ENCODE data around the gene INPP5D.

Gene INPP5D

GRCh38 chr2:233023007-233023760, 37.0 kb upstream of the INPP5D start:
- Mint-ChIP-seq H3K4me1 (no peaks in the 10 kb centered on the region), H3K4me3 (no peak overlapping the region), H3K9me3 (peaks cover 3% of the 10 kb centered on the region), H3K27ac (no peak overlapping the region), H3K36me3 (no peaks in the 10 kb centered on the region), H3K27me3 (no peaks in the 10 kb centered on the region)
- ATAC-seq (ENCODE audit: low read depth) (no peak), DNase-seq (ENCODE audit: low spot score in 2 of 2) (no peak)

GRCh38 chr2:233023761-233024410, 36.3 kb upstream of the INPP5D start:
- Mint-ChIP-seq H3K4me1 (no peaks in the 10 kb centered on the region), H3K9me3 (peaks cover 3% of the 10 kb centered on the region), H3K4me3 (no peak overlapping the region), H3K36me3 (no peaks in the 10 kb centered on the region), H3K27ac (no peak overlapping the region), H3K27me3 (no peaks in the 10 kb centered on the region)
- no peak for DNase-seq (ENCODE audit: low spot score in 2 of 2)
- ATAC-seq (ENCODE audit: low read depth): no peak

GRCh38 chr2:233025706-233026105, 34.4 kb upstream of the INPP5D start:
- Mint-ChIP-seq H3K9me3 (no peaks in the 10 kb centered on the region), H3K4me3 (no peak overlapping the region), H3K27ac (no peak overlapping the region), H3K36me3 (no peaks in the 10 kb centered on the region), H3K27me3 (no peaks in the 10 kb centered on the region), H3K4me1 (no peaks in the 10 kb centered on the region)
- DNase-seq (ENCODE audit: low spot score in 2 of 2) (no peak), ATAC-seq (ENCODE audit: low read depth) (no peak)

GRCh38 chr2:233026198-233026813, 33.8 kb upstream of the INPP5D start:
- H3K36me3 Mint-ChIP-seq: no peaks in the 10 kb centered on the region
- ATAC-seq (ENCODE audit: low read depth) (no peak), DNase-seq (ENCODE audit: low spot score in 2 of 2) (no peak)
- no peak overlapping the region for H3K4me3 Mint-ChIP-seq
- H3K9me3 Mint-ChIP-seq: no peaks in the 10 kb centered on the region
- no peak overlapping the region for H3K27ac Mint-ChIP-seq
- H3K27me3 Mint-ChIP-seq: no peaks in the 10 kb centered on the region
- H3K4me1 Mint-ChIP-seq: no peaks in the 10 kb centered on the region

- H3K27me3 Mint-ChIP-seq: peaks cover 1% of the 10 kb centered on the region
- H3K4me1 Mint-ChIP-seq: no peaks in the 10 kb centered on the region
- no peak for ATAC-seq (ENCODE audit: low read depth)
- H3K27ac Mint-ChIP-seq: no peak overlapping the region
- no peaks in the 10 kb centered on the region for H3K36me3 Mint-ChIP-seq
- no peak overlapping the region for H3K4me3 Mint-ChIP-seq
- no peak for DNase-seq (ENCODE audit: low spot score in 2 of 2)
- no peaks in the 10 kb centered on the region for H3K9me3 Mint-ChIP-seq
Measured at GRCh38 chr2:233029321-233029720, 30.8 kb upstream of the INPP5D start.

GRCh38 chr2:233031556-233032500, 28.3 kb upstream of the INPP5D start:
- Mint-ChIP-seq H3K4me1 (no peaks in the 10 kb centered on the region), H3K9me3 (no peaks in the 10 kb centered on the region), H3K27me3 (peaks cover 1% of the 10 kb centered on the region), H3K4me3 (no peak overlapping the region), H3K27ac (no peak overlapping the region), H3K36me3 (no peaks in the 10 kb centered on the region)
- no peak for ATAC-seq (ENCODE audit: low read depth)
- no peak for DNase-seq (ENCODE audit: low spot score in 2 of 2)

- no peaks in the 10 kb centered on the region for H3K36me3 Mint-ChIP-seq
- no peaks in the 10 kb centered on the region for H3K9me3 Mint-ChIP-seq
- H3K4me3 Mint-ChIP-seq: no peak within 1 kb of the TSS
- DNase-seq (ENCODE audit: low spot score in 2 of 2): no peak
- no peaks in the 10 kb centered on the region for H3K4me1 Mint-ChIP-seq
- peaks cover 1% of the 10 kb centered on the region for H3K27me3 Mint-ChIP-seq
- H3K27ac Mint-ChIP-seq: no peak within 1 kb of the TSS
- no peak for ATAC-seq (ENCODE audit: low read depth)
Measured at GRCh38 chr2:233032551-233033320, 27.4 kb upstream of the INPP5D start, which contains the start of gene NEU2. NEU2 (plus strand) TSS chr2:233032672; CDS start chr2:233032672, 0 bp downstream.

- Mint-ChIP-seq H3K27me3 (peaks cover 1% of the 10 kb centered on the region), H3K4me1 (no peaks in the 10 kb centered on the region), H3K9me3 (no peaks in the 10 kb centered on the region), H3K36me3 (no peaks in the 10 kb centered on the region), H3K27ac (no peak overlapping the region), H3K4me3 (no peak overlapping the region)
- no peak for DNase-seq (ENCODE audit: low spot score in 2 of 2)
- no peak for ATAC-seq (ENCODE audit: low read depth)
Measured at GRCh38 chr2:233033672-233034071, 26.5 kb upstream of the INPP5D start.

GRCh38 chr2:233034091-233034882, 25.9 kb upstream of the INPP5D start:
- Mint-ChIP-seq H3K9me3 (no peaks in the 10 kb centered on the region), H3K4me3 (no peak overlapping the region), H3K27ac (no peak overlapping the region), H3K4me1 (no peaks in the 10 kb centered on the region), H3K27me3 (peaks cover 1% of the 10 kb centered on the region), H3K36me3 (no peaks in the 10 kb centered on the region)
- ATAC-seq (ENCODE audit: low read depth): no peak
- DNase-seq (ENCODE audit: low spot score in 2 of 2): no peak

- H3K4me1 Mint-ChIP-seq: no peaks in the 10 kb centered on the region
- no peak for DNase-seq (ENCODE audit: low spot score in 2 of 2)
- no peak overlapping the region for H3K27ac Mint-ChIP-seq
- no peak overlapping the region for H3K4me3 Mint-ChIP-seq
- no peak for ATAC-seq (ENCODE audit: low read depth)
- no peaks in the 10 kb centered on the region for H3K36me3 Mint-ChIP-seq
- peaks cover 3% of the 10 kb centered on the region for H3K27me3 Mint-ChIP-seq
- no peaks in the 10 kb centered on the region for H3K9me3 Mint-ChIP-seq
Measured at GRCh38 chr2:233035426-233036161, 24.5 kb upstream of the INPP5D start.

GRCh38 chr2:233036162-233036838, 23.8 kb upstream of the INPP5D start:
- no peak overlapping the region for H3K27ac Mint-ChIP-seq
- no peaks in the 10 kb centered on the region for H3K4me1 Mint-ChIP-seq
- no peaks in the 10 kb centered on the region for H3K9me3 Mint-ChIP-seq
- peaks cover 4% of the 10 kb centered on the region for H3K27me3 Mint-ChIP-seq
- no peak overlapping the region for H3K4me3 Mint-ChIP-seq
- DNase-seq (ENCODE audit: low spot score in 2 of 2): no peak
- no peaks in the 10 kb centered on the region for H3K36me3 Mint-ChIP-seq
- ATAC-seq (ENCODE audit: low read depth): no peak

- peaks cover 6% of the 10 kb centered on the region for H3K27me3 Mint-ChIP-seq
- H3K4me3 Mint-ChIP-seq: no peak overlapping the region
- H3K36me3 Mint-ChIP-seq: no peaks in the 10 kb centered on the region
- no peak for ATAC-seq (ENCODE audit: low read depth)
- H3K9me3 Mint-ChIP-seq: no peaks in the 10 kb centered on the region
- H3K27ac Mint-ChIP-seq: no peak overlapping the region
- H3K4me1 Mint-ChIP-seq: no peaks in the 10 kb centered on the region
- DNase-seq (ENCODE audit: low spot score in 2 of 2): no peak
Measured at GRCh38 chr2:233037078-233037477, 23.1 kb upstream of the INPP5D start.

Measured in memory B cell (primary cell).